B cell (primary cell): ENCODE measurements around the gene MC2R. TPM values are rescaled to one million over a fixed set of nuclear protein-coding genes. Genes with fewer than 3 reads are reported as not detected.

Experiments
- ATAC-seq: fragments of 200-7000 bp; cut with Tn5 transposase; one replicate; pipeline ENCODE4 v1.10.0; 2021; ENCODE audit warnings: low read depth, mild to moderate bottlenecking, moderate number of reproducible peaks, moderate library complexity
- CTCF ChIA-PET: fragments of 350-600 bp; sonication (Branson Sonifier 250); formaldehyde crosslinking; loops from one replicate; lab custom pipeline; 2021; ENCODE audit warnings: antibody characterized with exemption, inconsistent platforms; lab: Charles Lee
- POLR2A ChIA-PET: fragments of 350-600 bp; sonication (Branson Sonifier 250); formaldehyde crosslinking; loops from one replicate; lab custom pipeline; 2021; ENCODE audit warnings: antibody characterized with exemption; lab: Charles Lee
- DNase-seq: peaks from one replicate; pipeline ENCODE4 v3.0.0; 2013
- H2AFZ ChIP-seq: 2 replicates; pipeline ENCODE4 v1.6.1; 2012; ENCODE audit warnings: mild to moderate bottlenecking, low read depth, low read length; ENCODE audit not compliant: insufficient read depth, poor library complexity, severe bottlenecking
- H3K27ac ChIP-seq, 2 donors: 1 replicate in 1 of 2; 2 replicates in 1 of 2; pipeline ENCODE4 v1.5.1; 2012 to 2013; ENCODE audit warnings: low read length in 2 of 2, mild to moderate bottlenecking in 2 of 2, moderate library complexity in 1 of 2
- H3K27me3 ChIP-seq, 4 experiments: fragments of 200-600 bp in 1 of 4; sonication (generic) in 1 of 4; replicated peaks in 1 of 4; 1 replicate in 2 of 4; 2 replicates in 2 of 4; pipeline versions ENCODE4 v1.6.1 to v1.7.0; 2013 to 2016; ENCODE audit warnings: low read length in 3 of 4, mild to moderate bottlenecking in 2 of 4, mixed read lengths in 1 of 4, moderate library complexity in 1 of 4; ENCODE audit not compliant: insufficient read depth in 4 of 4, control insufficient read depth in 3 of 4; ENCODE audit errors: control extremely low read depth in 1 of 4
- H3K36me3 ChIP-seq, 2 experiments: replicated peaks in 1 of 2; 1 replicate in 1 of 2; 2 replicates in 1 of 2; pipeline versions ENCODE4 v1.6.1 to v1.7.1; 2013; ENCODE audit warnings: low read length in 1 of 2; ENCODE audit not compliant: insufficient read depth in 2 of 2, control insufficient read depth in 1 of 2; ENCODE audit errors: control extremely low read depth in 1 of 2, extremely low read depth in 1 of 2
- H3K4me1 ChIP-seq, 2 donors: fragments of 200-600 bp in 1 of 2; sonication (generic) in 1 of 2; 1 replicate in 1 of 2; 2 replicates in 1 of 2; pipeline versions ENCODE4 v1.5.1 to v1.6.1; 2013 to 2017; ENCODE audit warnings: low read length in 2 of 2; ENCODE audit not compliant: control insufficient read depth in 2 of 2, insufficient read depth in 2 of 2
- H3K4me2 ChIP-seq: replicated peaks from 2 replicates; pipeline ENCODE3; 2012; ENCODE audit warnings: mild to moderate bottlenecking, low read depth, low read length; ENCODE audit not compliant: poor library complexity, severe bottlenecking
- H3K4me3 ChIP-seq, 5 experiments: fragments of 200-600 bp in 1 of 5; sonication (generic) in 1 of 5; 1 replicate in 3 of 5; 2 replicates in 2 of 5; pipeline versions ENCODE4 v1.5.1 to v1.7.0; 2011 to 2016; ENCODE audit warnings: low read length in 4 of 5, mild to moderate bottlenecking in 4 of 5, low read depth in 2 of 5, control low read depth in 1 of 5, moderate library complexity in 1 of 5; ENCODE audit not compliant: insufficient read depth in 1 of 5; ENCODE audit errors: control extremely low read depth in 1 of 5, extremely low read depth in 1 of 5
- H3K79me2 ChIP-seq: fragments of 200-600 bp; sonication (generic); one replicate; pipeline ENCODE4 v1.6.0; 2016; ENCODE audit warnings: low read length; ENCODE audit not compliant: control insufficient read depth, insufficient read depth
- H3K9ac ChIP-seq: fragments of 200-600 bp; sonication (generic); 2 replicates; pipeline ENCODE4 v1.6.1; 2017; ENCODE audit warnings: mild to moderate bottlenecking, low read length, moderate library complexity
- H3K9me3 ChIP-seq, 3 donors: one replicate each; pipeline versions ENCODE4 v1.6.1 to v1.7.1; 2013; ENCODE audit warnings: low read length in 2 of 3; ENCODE audit not compliant: control insufficient read depth in 2 of 3, insufficient read depth in 1 of 3; ENCODE audit errors: control extremely low read depth in 1 of 3
- H4K20me1 ChIP-seq: 2 replicates; pipeline ENCODE4 v1.6.0; 2012; ENCODE audit warnings: mild to moderate bottlenecking, low read length; ENCODE audit not compliant: insufficient read depth, control insufficient read depth, poor library complexity, severe bottlenecking
- H3K27ac Mint-ChIP-seq: one replicate; pipeline ENCODE4 v1.8.0; 2021; ENCODE audit warnings: mixed read lengths
- H3K27me3 Mint-ChIP-seq: one replicate; pipeline ENCODE4 v1.8.0; 2021; ENCODE audit warnings: mixed read lengths
- H3K4me1 Mint-ChIP-seq: one replicate; pipeline ENCODE4 v1.8.0; 2021; ENCODE audit warnings: mixed read lengths
- H3K4me3 Mint-ChIP-seq: one replicate; pipeline ENCODE4 v1.8.0; 2021; ENCODE audit warnings: mixed read lengths
- H3K9me3 Mint-ChIP-seq: one replicate; pipeline ENCODE4 v1.8.0; 2022; ENCODE audit warnings: mixed read lengths; ENCODE audit not compliant: insufficient read depth
- EZH2 ChIP-seq: IDR thresholded peaks from 2 replicates; pipeline ENCODE4 v1.6.1; 2012; ENCODE audit warnings: borderline replicate concordance, low read depth, mild to moderate bottlenecking, moderate library complexity, low read length; ENCODE audit not compliant: insufficient read depth, poor library complexity, severe bottlenecking
- WGBS: methylation state at CpG from one replicate; pipeline ENCODE4 v1.1.5; 2013; ENCODE audit warnings: missing lambda C conversion rate; ENCODE audit not compliant: insufficient coverage; 5-methylcytosine and 5-hydroxymethylcytosine counted together
- intact Hi-C: fragments of 100-400 bp; cut with micrococcal nuclease; formaldehyde crosslinking; loops from one replicate; pipeline ENCODE4 v1.10.0; 2022
- polyA plus RNA-seq: library from polyadenylated mRNA; depleted of rRNA; stranded (reverse); fragments of >200 nt; gene quantifications from 2 replicates; pipeline ENCODE4 v1.2.3, GENCODE V29; 2012
- total RNA-seq, 2 donors: library from RNA; stranded (reverse); fragments of 120-200 nt in 1 of 2; gene quantifications; 1 replicate in 1 of 2; 2 replicates in 1 of 2; pipeline versions ENCODE4 v1.2.3 to v1.2.4, GENCODE V29; 2013 to 2022
- TF ChIP-seq, protein P1 (sequence below): fragments of 200-600 bp; IDR thresholded peaks from one replicate; pipeline ENCODE4 v1.8.0; 2022; ENCODE audit warnings: antibody characterized with exemption, mild to moderate bottlenecking

The MC2R gene
- total and polyA plus RNA-seq, 2 donors (not counting 1 experiment from before 2014, with no cell fraction given): not detected

DNA sequence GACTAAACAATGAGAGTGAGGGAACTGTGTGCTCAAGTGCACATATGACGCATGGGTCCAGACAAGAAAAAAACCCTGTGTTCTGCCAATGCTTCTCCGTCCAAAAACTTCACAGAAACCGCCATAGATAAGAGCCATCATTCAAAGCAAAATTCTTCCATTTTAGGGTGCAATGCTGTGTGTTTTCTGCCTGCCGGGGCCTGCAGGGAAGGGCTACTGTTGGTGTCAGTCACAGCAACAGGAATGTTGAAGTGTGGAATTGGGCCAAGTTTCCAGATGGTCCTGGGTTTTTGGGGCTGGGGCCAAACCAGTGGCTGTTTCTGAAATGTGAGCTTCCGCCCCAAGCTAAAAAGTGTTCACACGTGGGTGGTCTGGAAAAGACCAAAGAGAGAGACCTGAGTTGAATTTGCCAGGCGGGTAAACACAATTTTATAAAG is 677 bp upstream of the MC2R start:
- CTCF ChIA-PET: no interaction called here

DNA sequence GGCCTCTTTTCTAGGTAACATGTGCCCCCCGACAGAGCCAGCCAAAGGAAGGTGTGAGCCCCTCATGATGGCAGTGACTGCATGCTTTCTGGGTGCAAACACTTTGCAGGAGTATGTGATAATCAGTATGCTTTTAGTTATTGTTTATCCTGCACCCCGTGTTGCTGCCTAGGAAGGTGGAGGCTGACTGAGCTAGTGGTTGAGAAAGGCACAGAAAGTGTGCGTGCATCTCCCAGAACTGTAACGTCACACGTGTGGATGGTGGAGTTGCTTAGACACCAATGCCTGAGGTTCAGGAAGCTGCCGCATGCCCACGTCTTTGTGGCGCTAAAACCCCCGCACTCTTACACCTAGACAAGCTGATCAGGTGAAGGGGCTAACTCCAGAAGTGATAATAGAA is 580 bp downstream of the MC2R start:
- H3K4me1 Mint-ChIP-seq: no peaks in the 10 kb centered on the region
- no peaks in the 10 kb centered on the region for H4K20me1 ChIP-seq
- H3K9me3 ChIP-seq: no peaks in the 10 kb centered on the region
- no peaks in the 10 kb centered on the region for H3K27me3 Mint-ChIP-seq
- no peaks in the 10 kb centered on the region for H3K27me3 ChIP-seq
- no peak for TF ChIP-seq EZH2
- TF ChIP-seq, protein P1, sequence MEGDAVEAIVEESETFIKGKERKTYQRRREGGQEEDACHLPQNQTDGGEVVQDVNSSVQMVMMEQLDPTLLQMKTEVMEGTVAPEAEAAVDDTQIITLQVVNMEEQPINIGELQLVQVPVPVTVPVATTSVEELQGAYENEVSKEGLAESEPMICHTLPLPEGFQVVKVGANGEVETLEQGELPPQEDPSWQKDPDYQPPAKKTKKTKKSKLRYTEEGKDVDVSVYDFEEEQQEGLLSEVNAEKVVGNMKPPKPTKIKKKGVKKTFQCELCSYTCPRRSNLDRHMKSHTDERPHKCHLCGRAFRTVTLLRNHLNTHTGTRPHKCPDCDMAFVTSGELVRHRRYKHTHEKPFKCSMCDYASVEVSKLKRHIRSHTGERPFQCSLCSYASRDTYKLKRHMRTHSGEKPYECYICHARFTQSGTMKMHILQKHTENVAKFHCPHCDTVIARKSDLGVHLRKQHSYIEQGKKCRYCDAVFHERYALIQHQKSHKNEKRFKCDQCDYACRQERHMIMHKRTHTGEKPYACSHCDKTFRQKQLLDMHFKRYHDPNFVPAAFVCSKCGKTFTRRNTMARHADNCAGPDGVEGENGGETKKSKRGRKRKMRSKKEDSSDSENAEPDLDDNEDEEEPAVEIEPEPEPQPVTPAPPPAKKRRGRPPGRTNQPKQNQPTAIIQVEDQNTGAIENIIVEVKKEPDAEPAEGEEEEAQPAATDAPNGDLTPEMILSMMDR: no peak
- intact Hi-C loops: no loop called here
- no peaks in the 10 kb centered on the region for H3K4me1 ChIP-seq
- H3K27ac ChIP-seq: no peak overlapping the region
- ChIA-PET CTCF (no interaction called here), POLR2A (no interaction called here)
- H3K4me2 ChIP-seq: no peak overlapping the region
- H3K36me3 ChIP-seq: no peaks in the 10 kb centered on the region
- no peak for DNase-seq
- H2AFZ ChIP-seq: no peak overlapping the region
- no peak overlapping the region for H3K4me3 Mint-ChIP-seq
- no peak overlapping the region for H3K4me3 ChIP-seq
- WGBS: 87% methylated on average over 6 of the region's 9 CpGs
- no peaks in the 10 kb centered on the region for H3K79me2 ChIP-seq
- no peak overlapping the region for H3K27ac Mint-ChIP-seq
- H3K9ac ChIP-seq: no peak overlapping the region
- ATAC-seq: no peak
- H3K9me3 Mint-ChIP-seq: no peaks in the 10 kb centered on the region

More for the DNA sequence above, 677 bp upstream of the MC2R start:
- Histone ChIP-seq H3K9me3 (no peaks in the 10 kb centered on the region), H4K20me1 (no peaks in the 10 kb centered on the region), H3K9ac (no peak overlapping the region), H3K4me3 (no peak overlapping the region), H3K27ac (no peak overlapping the region), H2AFZ (no peak overlapping the region), H3K36me3 (no peaks in the 10 kb centered on the region), H3K4me1 (no peaks in the 10 kb centered on the region), H3K27me3 (no peaks in the 10 kb centered on the region), H3K4me2 (no peak overlapping the region), H3K79me2 (no peaks in the 10 kb centered on the region)
- H3K27ac Mint-ChIP-seq: no peak overlapping the region
- intact Hi-C loops: no loop called here
- WGBS: 87% methylated on average over 4 of the region's 7 CpGs
- H3K27me3 Mint-ChIP-seq: no peaks in the 10 kb centered on the region
- H3K4me3 Mint-ChIP-seq: no peak overlapping the region
- POLR2A ChIA-PET: no interaction called here
- H3K4me1 Mint-ChIP-seq: no peaks in the 10 kb centered on the region
- H3K9me3 Mint-ChIP-seq: no peaks in the 10 kb centered on the region
- ATAC-seq: no peak
- TF ChIP-seq EZH2: no peak
- TF ChIP-seq, protein P1: no peak
- DNase-seq: no peak
